NT2/D1 (cell line): ENCODE results near the gene FARP1.

ENCODE experiments used
- SUZ12 ChIP-seq: IDR thresholded peaks from 2 replicates; pipeline ENCODE4 v1.6.1; 2011; ENCODE audit not compliant: insufficient read length, insufficient read depth; ENCODE audit errors: extremely low read depth
- YY1 ChIP-seq: IDR thresholded peaks from 2 replicates; pipeline ENCODE4 v1.6.1; 2011; ENCODE audit not compliant: insufficient read length, insufficient read depth
- ZNF274 ChIP-seq: IDR thresholded peaks from 2 replicates; pipeline ENCODE4 v1.6.1; 2011; ENCODE audit warnings: mild to moderate bottlenecking, low read depth, low read length

GRCh38 chr13:98182153-98182552 is 39.3 kb downstream of the FARP1 start:
- TF ChIP-seq YY1 (no peak), ZNF274 (no peak), SUZ12 (no peak)
